GM12878 (cell line): ENCODE data around the gene TTC9B. TPM values are rescaled to one million over a fixed set of nuclear protein-coding genes. Genes with fewer than 3 reads are reported as not detected.

Experiments used
- ATAC-seq: fragments of 200-7000 bp; cut with Tn5 transposase; 3 replicates; pipeline ENCODE4 v1.9.1; 2020; ENCODE audit warnings: mild to moderate bottlenecking, moderate library complexity
- BruUV-seq: library from RNA; stranded (reverse); fragments of 400-500 nt; replicated peaks from 2 replicates; lab custom pipeline; 2021; lab: Mats Ljungman, UMichigan
- CTCF ChIA-PET: fragments of 300-600 bp; sonication (Branson Sonifier 250); formaldehyde crosslinking; extraction: SDS; loops from one replicate; lab custom pipeline; 2021; ENCODE audit warnings: inconsistent platforms; lab: Yijun Ruan, JAX
- POLR2A ChIA-PET: fragments of 350-600 bp; formaldehyde crosslinking; extraction: SDS; loops from one replicate; lab custom pipeline; 2021; ENCODE audit warnings: inconsistent platforms; lab: Charles Lee
- RAD21 ChIA-PET: fragments of 300-600 bp; sonication (Branson Sonifier 250); formaldehyde crosslinking; loops from one replicate; lab custom pipeline; 2023; ENCODE audit warnings: antibody characterized with exemption; ENCODE audit not compliant: unreplicated experiment; lab: Charles Lee
- SMC1A ChIA-PET: fragments of 300-600 bp; sonication (Branson Sonifier 250); formaldehyde crosslinking; loops from one replicate; lab custom pipeline; 2023; ENCODE audit not compliant: unreplicated experiment, uncharacterized antibody; lab: Charles Lee
- DNase-seq: peaks from one replicate; pipeline ENCODE4 v3.0.0-alpha.2; 2011; ENCODE audit warnings: low read depth, low spot score
- FAIRE-seq: peaks from 3 replicates; lab custom pipeline; 2011; peaks lifted over from hg19 to GRCh38; lab: Jason Lieb, UNC
- H2AFZ ChIP-seq: 2 replicates; pipeline ENCODE4 v1.6.0; 2011; ENCODE audit warnings: low read depth, low read length, control low read depth; ENCODE audit not compliant: control insufficient read depth
- H3K27ac ChIP-seq: 2 replicates; pipeline ENCODE4 v1.5.1; 2011; ENCODE audit warnings: control low read depth; ENCODE audit not compliant: control insufficient read depth, insufficient read depth
- H3K27me3 ChIP-seq, 2 experiments: replicated peaks in 1 of 2; 2 replicates each; pipeline versions ENCODE4 v1.6.0 to v1.6.1; 2011; ENCODE audit warnings: low read length in 1 of 2; ENCODE audit not compliant: control insufficient read depth in 2 of 2, insufficient read depth in 2 of 2
- H3K36me3 ChIP-seq, 2 experiments: 2 replicates each; pipeline ENCODE4 v1.5.1; 2011; ENCODE audit warnings: low read length in 1 of 2; ENCODE audit not compliant: control insufficient read depth in 2 of 2, insufficient read depth in 2 of 2
- H3K4me1 ChIP-seq: 2 replicates; pipeline ENCODE4 v1.6.1; 2011; ENCODE audit warnings: mild to moderate bottlenecking, low read length, moderate library complexity, mixed read lengths; ENCODE audit not compliant: control insufficient read depth, insufficient read depth
- H3K4me2 ChIP-seq: 2 replicates; pipeline ENCODE4 v1.6.0; 2011; ENCODE audit warnings: control low read depth; ENCODE audit not compliant: control insufficient read depth, insufficient read depth
- H3K4me3 ChIP-seq: fragments of 200-600 bp; sonication (generic); 2 replicates; pipeline ENCODE4 v1.5.1; 2016
- H3K79me2 ChIP-seq: 2 replicates; pipeline ENCODE4 v1.6.0; 2011; ENCODE audit warnings: low read length; ENCODE audit not compliant: control insufficient read depth, insufficient read depth
- H3K9ac ChIP-seq: 2 replicates; pipeline ENCODE4 v1.8.0; 2011; ENCODE audit warnings: low read length, control low read depth, mixed read lengths; ENCODE audit not compliant: control insufficient read depth, insufficient read depth
- H3K9me3 ChIP-seq: replicated peaks from 3 replicates; pipeline ENCODE4 v1.5.1; 2011; ENCODE audit warnings: mild to moderate bottlenecking, low read length; ENCODE audit not compliant: control insufficient read depth, insufficient read depth
- H4K20me1 ChIP-seq: 2 replicates; pipeline ENCODE4 v1.6.0; 2011; ENCODE audit not compliant: control insufficient read depth, insufficient read depth
- EED ChIP-seq: sonication (generic); IDR thresholded peaks from 2 replicates; pipeline ENCODE4 v1.6.1; 2016; ENCODE audit warnings: antibody characterized with exemption, low read depth
- EP300 ChIP-seq, 2 experiments: fragments of 150-350 bp in 1 of 2; IDR thresholded peaks; 2 replicates each; pipeline ENCODE4 v1.6.1; 2011 to 2012; ENCODE audit warnings: low read depth in 2 of 2, low read length in 2 of 2, borderline replicate concordance in 1 of 2, improper control_type of control experiment in 1 of 2, inconsistent platforms in 1 of 2; ENCODE audit not compliant: control insufficient read depth in 1 of 2
- IRF4 ChIP-seq: IDR thresholded peaks from 2 replicates; pipeline ENCODE4 v1.6.1; 2011; ENCODE audit warnings: low read depth, low read length
- JUNB ChIP-seq: IDR thresholded peaks from 2 replicates; pipeline ENCODE4 v1.6.1; 2016; ENCODE audit warnings: antibody characterized with exemption, mild to moderate bottlenecking
- JUND ChIP-seq: IDR thresholded peaks from 2 replicates; pipeline ENCODE4 v1.6.1; 2012; ENCODE audit warnings: low read depth, mild to moderate bottlenecking, low read length, improper control_type of control experiment, moderate library complexity
- LARP7 ChIP-seq: fragments of 450-650 bp; IDR thresholded peaks from 2 replicates; pipeline ENCODE4 v1.6.1; 2017; ENCODE audit warnings: mild to moderate bottlenecking
- MTA2 ChIP-seq: fragments of 450-650 bp; IDR thresholded peaks from 2 replicates; pipeline ENCODE4 v1.6.1; 2016; ENCODE audit warnings: low read depth, mild to moderate bottlenecking, moderate library complexity
- RB1 ChIP-seq: fragments of 450-650 bp; formaldehyde crosslinking; IDR thresholded peaks from 2 replicates; pipeline ENCODE4 v1.6.1; 2017; ENCODE audit warnings: mild to moderate bottlenecking, borderline replicate concordance
- SMAD5 ChIP-seq: IDR thresholded peaks from 2 replicates; pipeline ENCODE4 v1.6.1; 2016; ENCODE audit warnings: antibody characterized with exemption, low read depth
- SP1 ChIP-seq: IDR thresholded peaks from one replicate; pipeline ENCODE4 v1.6.1; 2011; ENCODE audit warnings: low read depth, low read length
- SPI1 ChIP-seq: IDR thresholded peaks from 2 replicates; pipeline ENCODE4 v1.6.1; 2011; ENCODE audit warnings: low read depth, mild to moderate bottlenecking, low read length, moderate library complexity, borderline replicate concordance; ENCODE audit not compliant: insufficient read depth
- STAT1 ChIP-seq: fragments of 450-650 bp; conservative IDR thresholded peaks from 2 replicates; pipeline ENCODE4 v1.6.1; 2014; ENCODE audit warnings: antibody characterized with exemption, mild to moderate bottlenecking
- TAF1 ChIP-seq: IDR thresholded peaks from 2 replicates; pipeline ENCODE4 v1.6.1; 2011; ENCODE audit warnings: mild to moderate bottlenecking, low read depth, low read length, borderline replicate concordance
- WRNIP1 ChIP-seq: IDR thresholded peaks from 2 replicates; pipeline ENCODE4 v1.6.1; 2011; ENCODE audit warnings: low read depth, low read length, improper control_type of control experiment, borderline replicate concordance
- ZNF207 ChIP-seq: fragments of 450-650 bp; IDR thresholded peaks from 2 replicates; pipeline ENCODE4 v1.6.1; 2014; ENCODE audit warnings: antibody characterized with exemption, mild to moderate bottlenecking, borderline replicate concordance
- ZNF217 ChIP-seq: fragments of 450-650 bp; IDR thresholded peaks from 2 replicates; pipeline ENCODE4 v1.6.1; 2017; ENCODE audit warnings: antibody characterized with exemption, mild to moderate bottlenecking
- WGBS: methylation state at CpG from one replicate; pipeline ENCODE4 v1.1.6; 2016; ENCODE audit warnings: low lambda C conversion rate; ENCODE audit not compliant: insufficient replicate concordance, insufficient coverage; ENCODE audit errors: missing lambda C conversion rate; 5-methylcytosine and 5-hydroxymethylcytosine counted together
- in situ Hi-C: fragments of 300-500 bp; cut with MboI; formaldehyde crosslinking; loops from 9 replicates; pipeline ENCODE4 v1.14.3; 2018; ENCODE audit warnings: mixed read lengths
- intact Hi-C: fragments of 100-400 bp; cut with micrococcal nuclease; formaldehyde crosslinking; loops from one replicate; pipeline ENCODE4 v1.14.2; 2022; ENCODE audit not compliant: unreplicated experiment
- polyA plus RNA-seq, 11 experiments: library from polyadenylated mRNA; depleted of rRNA in 4 of 11; unstranded in 6 of 11; stranded (reverse) in 5 of 11; fragments of >200 nt; fragmentation: Nextera tagmentation in 4 of 11; fragmentation: Illumina TruSeq in 1 of 11; extraction: Ambion mirVana in 4 of 11; extraction: Trizol in 1 of 11; gene quantifications; 1 replicate in 1 of 11; 2 replicates in 10 of 11; pipeline versions ENCODE4 v1.2.1 to v1.2.3, GENCODE V29; 2011 to 2016; ENCODE audit warnings: inconsistent platforms in 2 of 11, missing spikeins in 2 of 11, low read depth in 1 of 11
- total RNA-seq, 4 experiments: library from RNA; depleted of rRNA in 3 of 4; stranded (reverse); fragments of >200 nt in 3 of 4; fragmentation: Illumina TruSeq in 1 of 4; extraction: Trizol in 1 of 4; gene quantifications; 2 replicates each; pipeline versions ENCODE4 v1.2.1 to v1.2.3, GENCODE V29; 2013 to 2021
- TF ChIP-seq, protein P1 (sequence below): IDR thresholded peaks from 2 replicates; pipeline ENCODE4 v1.6.1; 2011; ENCODE audit warnings: low read depth, low read length, improper control_type of control experiment, borderline replicate concordance

The TTC9B gene
- total and polyA plus RNA-seq, 10 of the 15 experiments (the other 5 are each of a cell fraction or from before 2014, with no cell fraction given): 0.04 to 0.14 (median 0.10) TPM; not detected in 7

GRCh38 chr19:40263440-40264313 lies 45.5 kb upstream of the TTC9B start:
- Histone ChIP-seq H3K4me1 (peaks cover 6% of the 10 kb centered on the region; the same call in 1 of the 2 replicates), H3K27me3 (no peaks in the 10 kb centered on the region), H3K79me2 (peaks cover 16% of the 10 kb centered on the region), H3K36me3 (peaks cover 23 to 25% of the 10 kb centered on the region in 2 experiments), H3K27ac (no peak overlapping the region), H3K9ac (no peak overlapping the region), H3K4me2 (no peak overlapping the region), H3K9me3 (no peaks in the 10 kb centered on the region; the same call in 2 of the 3 replicates), H2AFZ (no peak overlapping the region), H3K4me3 (no peak overlapping the region), H4K20me1 (no peaks in the 10 kb centered on the region; the same call in 1 of the 2 replicates)
- no peak for DNase-seq
- no peak for ATAC-seq
- FAIRE-seq: no peak
- TF ChIP-seq, protein P1, sequence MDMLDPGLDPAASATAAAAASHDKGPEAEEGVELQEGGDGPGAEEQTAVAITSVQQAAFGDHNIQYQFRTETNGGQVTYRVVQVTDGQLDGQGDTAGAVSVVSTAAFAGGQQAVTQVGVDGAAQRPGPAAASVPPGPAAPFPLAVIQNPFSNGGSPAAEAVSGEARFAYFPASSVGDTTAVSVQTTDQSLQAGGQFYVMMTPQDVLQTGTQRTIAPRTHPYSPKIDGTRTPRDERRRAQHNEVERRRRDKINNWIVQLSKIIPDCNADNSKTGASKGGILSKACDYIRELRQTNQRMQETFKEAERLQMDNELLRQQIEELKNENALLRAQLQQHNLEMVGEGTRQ: no peak
- TF ChIP-seq JUNB: no peak
- TF ChIP-seq IRF4: no peak
- no peak for TF ChIP-seq ZNF217
- TF ChIP-seq MTA2: no peak
- no peak for TF ChIP-seq WRNIP1
- no peak for TF ChIP-seq SPI1
- TF ChIP-seq EED: no peak
- TF ChIP-seq SMAD5: no peak
- TF ChIP-seq ZNF207: no peak
- no peak for TF ChIP-seq LARP7
- no peak for TF ChIP-seq TAF1
- no peak for TF ChIP-seq EP300 (IDR thresholded peaks at IDR 0.05; ENCODE audit: borderline replicate concordance in 1 of 2, control insufficient read depth in 1 of 2, low read depth in 2 of 2, low read length in 2 of 2)
- TF ChIP-seq STAT1: no peak
- TF ChIP-seq JUND: no peak
- no peak for TF ChIP-seq RB1
- TF ChIP-seq SP1: no peak
- BruUV-seq: no TSS peak
- RAD21 ChIA-PET: no interaction called here
- in situ Hi-C loops: no loop called here
- WGBS: 94% methylated on average over 24 of the region's 24 CpGs
- SMC1A ChIA-PET: interaction anchor here (0.7 kb wide), 1 partner anchor 269 kb away, joined by 3 read pairs; no protein-coding TSS in a partner anchor
- intact Hi-C loops: no loop called here
- CTCF ChIA-PET: no interaction called here
- POLR2A ChIA-PET: no interaction called here
